Transverse colon (tissue), 4 donors: Measurements from ENCODE around the gene XYLT1. TPM values are rescaled to one million over a fixed set of nuclear protein-coding genes. Genes with fewer than 3 reads are reported as not detected.

Experiments
- DNase-seq: peaks from one replicate; pipeline ENCODE4 v3.0.0-alpha.2; 2019
- H3K27ac ChIP-seq, 4 donors: fragments of 200-600 bp; sonication (generic); 2 replicates each; pipeline ENCODE4 v1.5.1; 2016 to 2018; ENCODE audit warnings: inconsistent platforms in 4 of 4
- H3K27me3 ChIP-seq: fragments of 200-600 bp; sonication (generic); 2 replicates; pipeline ENCODE4 v1.5.1; 2017; ENCODE audit warnings: inconsistent platforms
- H3K36me3 ChIP-seq, 4 donors: fragments of 200-600 bp; sonication (generic); 2 replicates each; pipeline ENCODE4 v1.5.1; 2017 to 2019; ENCODE audit warnings: inconsistent platforms in 4 of 4
- H3K4me1 ChIP-seq, 4 donors: fragments of 200-600 bp; sonication (generic); 2 replicates each; pipeline ENCODE4 v1.5.1; 2017 to 2020; ENCODE audit warnings: inconsistent platforms in 4 of 4
- H3K4me3 ChIP-seq, 4 donors: fragments of 200-600 bp; sonication (generic); 1 replicate in 1 of 4; 2 replicates in 3 of 4; pipeline versions ENCODE4 v1.5.1 to v1.6.1; 2017 to 2019; ENCODE audit warnings: inconsistent platforms in 4 of 4
- H3K9me3 ChIP-seq, 2 donors: fragments of 200-600 bp; sonication (generic); 2 replicates each; pipeline ENCODE4 v1.5.1; 2017 to 2019; ENCODE audit warnings: inconsistent platforms in 2 of 2
- CTCF ChIP-seq, 5 experiments: fragments of 200-600 bp in 3 of 5; fragments of 450-650 bp in 2 of 5; sonication (generic) in 3 of 5; IDR thresholded peaks; 1 replicate in 2 of 5; 2 replicates in 3 of 5; pipeline ENCODE4 v1.5.1; 2016 to 2017; ENCODE audit warnings: antibody characterized with exemption in 5 of 5, inconsistent platforms in 3 of 5, mild to moderate bottlenecking in 2 of 5, moderate library complexity in 1 of 5
- EP300 ChIP-seq: sonication (generic); formaldehyde crosslinking; IDR thresholded peaks from one replicate; pipeline ENCODE4 v1.6.1; 2017; ENCODE audit warnings: antibody characterized with exemption, low read depth
- POLR2A ChIP-seq: fragments of 450-650 bp; IDR thresholded peaks from one replicate; pipeline ENCODE4 v1.6.1; 2016; ENCODE audit warnings: antibody characterized with exemption, mild to moderate bottlenecking, moderate library complexity
- POLR2AphosphoS5 ChIP-seq, 3 donors: sonication (generic); formaldehyde crosslinking; IDR thresholded peaks; one replicate each; pipeline ENCODE4 v1.6.1; 2016; ENCODE audit warnings: antibody characterized with exemption in 3 of 3
- WGBS, 2 donors: methylation state at CpG; one replicate each; pipeline ENCODE4 v1.1.5; 2018; ENCODE audit warnings: low coverage in 1 of 2; 5-methylcytosine and 5-hydroxymethylcytosine counted together
- in situ Hi-C, 4 donors: fragments of 200-750 bp; cut with MboI; loops; one replicate each; pipeline versions ENCODE4 v1.15.0 to v1.15.1; 2017; ENCODE audit warnings: low sequenced_read_pairs in 3 of 4, low pct_ligation_motif_present in 1 of 4, low pct_unique_long_range_greater_than_20kb in 1 of 4
- intact Hi-C: fragments of 100-400 bp; cut with DNase I; formaldehyde crosslinking; loops from one replicate; pipeline ENCODE4 v1.15.1; 2023; ENCODE audit warnings: low total_unique reads
- total RNA-seq, 4 donors: library from RNA; depleted of rRNA; stranded (reverse); fragments of >200 nt; gene quantifications; one replicate each; pipeline ENCODE4 v1.1.0, GENCODE V29; 2016

XYLT1 gene
- total RNA-seq, 4 donors from 2014 or later: 22.3 to 44.6 (median 39.4) TPM

GRCh38 chr16:17304491-17305119 lies 166.2 kb downstream of the XYLT1 start:
- 32 to 44% methylated on average over 3 to 6 of the region's 6 CpGs for WGBS, 2 donors
- H3K9me3 ChIP-seq: no peaks in the 10 kb centered on the region
- H3K4me3 ChIP-seq: no peak overlapping the region
- peak; percentile 41 for DNase-seq
- in situ Hi-C loops (no loop called here), intact Hi-C loops (loop anchor here (5.0 to 10.0 kb wide), 2 partner anchors 82 to 160 kb away; no protein-coding TSS in a partner anchor)
- no peaks in the 10 kb centered on the region for H3K36me3 ChIP-seq
- no peaks in the 10 kb centered on the region for H3K27me3 ChIP-seq
- peaks cover 32 to 70% (median 49%) of the 10 kb centered on the region in 4 donors for H3K4me1 ChIP-seq
- no peak for TF ChIP-seq POLR2A
- peak; percentile 67 for TF ChIP-seq EP300
- peak in 2 of 3 donors; percentile 56 to 83 for TF ChIP-seq POLR2AphosphoS5 (IDR thresholded peaks at IDR 0.05)
- peak in 1 of 5 experiments; percentile 20 for TF ChIP-seq CTCF (IDR thresholded peaks at IDR 0.05)
- peak overlapping the region; percentile 76 to 88 (median 86) for H3K27ac ChIP-seq

GRCh38 chr16:17304106-17304490 lies 166.7 kb downstream of the XYLT1 start:
- WGBS, 2 donors: 45 to 51% methylated on average over 2 of the region's 2 CpGs
- Histone ChIP-seq H3K4me1 (peaks cover 32 to 70% (median 49%) of the 10 kb centered on the region in 4 donors), H3K9me3 (no peaks in the 10 kb centered on the region), H3K36me3 (no peaks in the 10 kb centered on the region), H3K27me3 (no peaks in the 10 kb centered on the region), H3K27ac (peak overlapping the region; percentile 76 to 88 (median 86)), H3K4me3 (no peak overlapping the region)
- no peak for TF ChIP-seq CTCF (IDR thresholded peaks at IDR 0.05)
- TF ChIP-seq POLR2A: no peak
- TF ChIP-seq EP300: no peak
- intact Hi-C loops: loop anchor here (10.0 kb wide), 1 partner anchor 161 kb away; no protein-coding TSS in a partner anchor
- no peak for DNase-seq
- in situ Hi-C loops: no loop called here

- intact Hi-C loops (loop anchor here (10.0 kb wide), 1 partner anchor 162 kb away; no protein-coding TSS in a partner anchor), in situ Hi-C loops (no loop called here)
- TF ChIP-seq POLR2AphosphoS5 (IDR thresholded peaks at IDR 0.05) (peak in 1 of 3 donors; percentile 42), POLR2A (no peak), CTCF (IDR thresholded peaks at IDR 0.05) (no peak), EP300 (no peak)
- H3K4me3 ChIP-seq: no peak overlapping the region
- DNase-seq: peak; percentile 56
- H3K36me3 ChIP-seq: no peaks in the 10 kb centered on the region
- H3K4me1 ChIP-seq: peaks cover 32 to 65% (median 47%) of the 10 kb centered on the region in 4 donors
- H3K9me3 ChIP-seq: no peaks in the 10 kb centered on the region
- WGBS, 2 donors: 46 to 55% methylated on average over 2 to 5 of the region's 5 CpGs
- no peaks in the 10 kb centered on the region for H3K27me3 ChIP-seq
- peak overlapping the region; percentile 76 to 88 (median 86) for H3K27ac ChIP-seq
Measured at GRCh38 chr16:17303101-17303500, 167.7 kb downstream of the XYLT1 start.

GRCh38 chr16:17302620-17303019 lies 168.1 kb downstream of the XYLT1 start:
- no peaks in the 10 kb centered on the region for H3K27me3 ChIP-seq
- 46 to 58% methylated on average over 2 to 3 of the region's 3 CpGs for WGBS, 2 donors
- in situ Hi-C loops: no loop called here
- H3K9me3 ChIP-seq: no peaks in the 10 kb centered on the region
- H3K4me1 ChIP-seq: peaks cover 32 to 61% (median 45%) of the 10 kb centered on the region in 4 donors
- DNase-seq: no peak
- H3K27ac ChIP-seq: peak overlapping the region; percentile 76 to 88 (median 86)
- intact Hi-C loops: loop anchor here (10.0 kb wide), 1 partner anchor 162 kb away; no protein-coding TSS in a partner anchor
- H3K4me3 ChIP-seq: no peak overlapping the region
- H3K36me3 ChIP-seq: no peaks in the 10 kb centered on the region
- TF ChIP-seq EP300: no peak
- TF ChIP-seq POLR2AphosphoS5 (IDR thresholded peaks at IDR 0.05): no peak
